K562 treated with DMSO at 1 percent for 48 hours (cell line): ENCODE measurements around the gene POLE4. TPM values are rescaled to one million over a fixed set of nuclear protein-coding genes. Genes with fewer than 3 reads are reported as not detected.

Experiments
- total RNA-seq: library from RNA; unstranded; fragments of 300-600 nt; gene quantifications from 2 replicates; pipeline ENCODE4 v1.2.3, GENCODE V29; 2022; ENCODE audit warnings: low replicate concordance; ENCODE audit errors: extremely low read depth

POLE4 gene, protein sequence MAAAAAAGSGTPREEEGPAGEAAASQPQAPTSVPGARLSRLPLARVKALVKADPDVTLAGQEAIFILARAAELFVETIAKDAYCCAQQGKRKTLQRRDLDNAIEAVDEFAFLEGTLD
- not detected in 2 replicates for total RNA-seq

GRCh38 chr2:74958274-74959105, at the start of gene POLE4:
POLE4 (plus strand) TSS chr2:74958643; CDS start chr2:74958680, 37 bp downstream.

Other genes starting within 250 kb of the POLE4 start
- not detected in 2 replicates for gene HK2, start 124.5 kb upstream of the POLE4 start, total RNA-seq
- not detected in 2 replicates for gene TACR1, start 240.9 kb downstream of the POLE4 start, total RNA-seq